Measurements from ENCODE around the gene RGL4.
A peak's percentile ranks its signal among the peaks of the same experiment; 100 is the strongest.
"Not testable (repeated sequence)": the region's sequence is repeated elsewhere in the genome, so short reads cannot be mapped to it uniquely, and the experiment has no call there.

RGL4 gene

GRCh38 chr22:23698094-23698493 is 7.3 kb downstream of the RGL4 start:
- DNase-seq = no peak

- DNase-seq = no peak
These were observed 7.9 kb downstream of the RGL4 start for GRCh38 chr22:23698673-23699235.

GRCh38 chr22:23700706-23701105 is 9.9 kb downstream of the RGL4 start:
- no peak for DNase-seq

- DNase-seq = no peak
These were observed 13.2 kb downstream of the RGL4 start for GRCh38 chr22:23704062-23704461.

GRCh38 chr22:23704829-23705228 is 14.0 kb downstream of the RGL4 start:
- no peak for DNase-seq

- no peak for DNase-seq
These were observed 14.5 kb downstream of the RGL4 start for GRCh38 chr22:23705358-23705757.

GRCh38 chr22:23708270-23708669 is 17.5 kb downstream of the RGL4 start:
- no peak for DNase-seq

- no peak for DNase-seq
These were observed 18.3 kb downstream of the RGL4 start for GRCh38 chr22:23709107-23709506.

- DNase-seq = no peak
These were observed 21.4 kb downstream of the RGL4 start for GRCh38 chr22:23712256-23712655.

- no peak for DNase-seq
These were observed 23.1 kb downstream of the RGL4 start for GRCh38 chr22:23713696-23714595.

GRCh38 chr22:23714596-23715578 is 24.1 kb downstream of the RGL4 start:
- no peak for DNase-seq

GRCh38 chr22:23715806-23716375 is 25.1 kb downstream of the RGL4 start:
- no peak for DNase-seq

- DNase-seq = peak; percentile 93
These were observed 26.3 kb downstream of the RGL4 start for GRCh38 chr22:23716811-23717801.

GRCh38 chr22:23718371-23719165 is 27.8 kb downstream of the RGL4 start:
- DNase-seq = no peak

GRCh38 chr22:23720855-23721254 is 30.0 kb downstream of the RGL4 start:
- no peak for DNase-seq

GRCh38 chr22:23722160-23722559 is 31.3 kb downstream of the RGL4 start:
- DNase-seq = no peak

GRCh38 chr22:23722724-23723123 is 31.9 kb downstream of the RGL4 start:
- no peak for DNase-seq

GRCh38 chr22:23728108-23728507 is 37.3 kb downstream of the RGL4 start:
- not testable (repeated sequence) for DNase-seq

- DNase-seq = no peak
These were observed 46.9 kb downstream of the RGL4 start for GRCh38 chr22:23737696-23738095.
